ENCODE results near the gene CAMK1D.
"Not testable (repeated sequence)": the region's sequence is repeated elsewhere in the genome, so short reads cannot be mapped to it uniquely, and the experiment has no call there.

CAMK1D gene

GRCh38 chr10:12723220-12723619, 373.9 kb downstream of the CAMK1D start:
- no peak overlapping the region for H3K4me3 ChIP-seq (ENCODE audit: low read depth, low read length)
- no peak for DNase-seq (ENCODE audit: low read depth)
- no peak for TF ChIP-seq CTCF (IDR thresholded peaks at IDR 0.05; ENCODE audit: control insufficient read depth, extremely low read depth, insufficient read depth)

- DNase-seq (ENCODE audit: low read depth) = no peak
- H3K4me3 ChIP-seq (ENCODE audit: low read depth, low read length) = no peak overlapping the region
- no peak for TF ChIP-seq CTCF (IDR thresholded peaks at IDR 0.05; ENCODE audit: control insufficient read depth, extremely low read depth, insufficient read depth)
Measured at GRCh38 chr10:12724807-12725579, 375.6 kb downstream of the CAMK1D start.

GRCh38 chr10:12725580-12725888, 376.2 kb downstream of the CAMK1D start:
- not testable (repeated sequence) for H3K4me3 ChIP-seq (ENCODE audit: low read depth, low read length); DNase-seq (ENCODE audit: low read depth)

GRCh38 chr10:12726971-12727831, 377.9 kb downstream of the CAMK1D start:
- TF ChIP-seq CTCF (IDR thresholded peaks at IDR 0.05; ENCODE audit: control insufficient read depth, extremely low read depth, insufficient read depth) = no peak

GRCh38 chr10:12727832-12728215, 378.5 kb downstream of the CAMK1D start:
- DNase-seq (ENCODE audit: low read depth) = no peak
- no peak overlapping the region for H3K4me3 ChIP-seq (ENCODE audit: low read depth, low read length)
- no peak for TF ChIP-seq CTCF (IDR thresholded peaks at IDR 0.05; ENCODE audit: control insufficient read depth, extremely low read depth, insufficient read depth)

More at GRCh38 chr10:12726971-12727831, 377.9 kb downstream of the CAMK1D start:
- H3K4me3 ChIP-seq (ENCODE audit: low read depth, low read length) = no peak overlapping the region
- DNase-seq (ENCODE audit: low read depth) = no peak

GRCh38 chr10:12728494-12728893, 379.1 kb downstream of the CAMK1D start:
- no peak for DNase-seq (ENCODE audit: low read depth)
- no peak for TF ChIP-seq CTCF (IDR thresholded peaks at IDR 0.05; ENCODE audit: control insufficient read depth, extremely low read depth, insufficient read depth)
- no peak overlapping the region for H3K4me3 ChIP-seq (ENCODE audit: low read depth, low read length)

- no peak overlapping the region for H3K4me3 ChIP-seq (ENCODE audit: low read depth, low read length)
- TF ChIP-seq CTCF (IDR thresholded peaks at IDR 0.05; ENCODE audit: control insufficient read depth, extremely low read depth, insufficient read depth) = peak; percentile 88
- no peak for DNase-seq (ENCODE audit: low read depth)
Measured at GRCh38 chr10:12729885-12730284, 380.5 kb downstream of the CAMK1D start.
